Stomach smooth muscle (tissue), 2 donors: ENCODE results near the gene CIBAR2.

Source experiments
- H3K27ac ChIP-seq: one replicate; pipeline ENCODE4 v1.7.0; 2013; ENCODE audit warnings: mild to moderate bottlenecking, low read length, inconsistent platforms
- H3K27me3 ChIP-seq, 2 donors: one replicate each; pipeline ENCODE4 v1.7.0; 2013; ENCODE audit warnings: low read length in 2 of 2; ENCODE audit not compliant: insufficient read depth in 2 of 2, control insufficient read depth in 1 of 2
- H3K36me3 ChIP-seq, 2 donors: one replicate each; pipeline ENCODE4 v1.7.0; 2013; ENCODE audit warnings: low read length in 2 of 2; ENCODE audit not compliant: control insufficient read depth in 2 of 2, insufficient read depth in 2 of 2
- H3K4me1 ChIP-seq: one replicate; pipeline ENCODE4 v1.7.0; 2013; ENCODE audit warnings: low read length; ENCODE audit not compliant: control insufficient read depth, insufficient read depth
- H3K4me3 ChIP-seq, 2 donors: one replicate each; pipeline ENCODE4 v1.7.0; 2013; ENCODE audit warnings: low read length in 2 of 2
- H3K9ac ChIP-seq, 2 donors: one replicate each; pipeline ENCODE4 v1.7.0; 2013; ENCODE audit warnings: low read length in 2 of 2, mild to moderate bottlenecking in 1 of 2
- H3K9me3 ChIP-seq, 2 donors: one replicate each; pipeline ENCODE4 v1.7.0; 2013; ENCODE audit warnings: low read length in 2 of 2; ENCODE audit not compliant: control insufficient read depth in 2 of 2
- donor health status: healthy.
- donor health status: Pancreatic carcinoma.

CIBAR2 gene

DNA sequence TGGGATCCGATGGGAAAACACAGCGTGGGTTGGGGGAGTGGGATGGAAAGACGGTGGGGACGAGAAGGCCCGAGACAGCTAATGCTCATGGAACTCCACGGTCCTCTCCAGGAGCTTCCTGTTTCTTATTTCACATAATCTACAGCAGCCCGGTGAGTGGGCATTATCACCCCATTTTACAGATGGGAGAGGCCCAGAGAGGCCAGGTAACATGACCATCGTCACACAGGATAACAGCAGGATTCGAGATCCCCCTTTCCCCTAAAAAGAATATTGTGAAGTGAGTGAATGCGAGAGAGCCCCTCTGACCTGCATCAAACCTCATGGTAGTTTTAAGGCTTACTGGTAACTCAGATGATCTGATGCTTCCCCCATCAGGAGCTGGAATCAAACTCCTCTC lies 12.0 kb downstream of the CIBAR2 start:
- H3K9ac ChIP-seq: no peak overlapping the region
- H3K4me1 ChIP-seq: no peaks in the 10 kb centered on the region
- no peaks in the 10 kb centered on the region for H3K36me3 ChIP-seq
- H3K27me3 ChIP-seq: peaks cover 7 to 11% of the 10 kb centered on the region in 2 donors
- no peak overlapping the region for H3K4me3 ChIP-seq
- no peaks in the 10 kb centered on the region for H3K9me3 ChIP-seq
- H3K27ac ChIP-seq: no peak overlapping the region

DNA sequence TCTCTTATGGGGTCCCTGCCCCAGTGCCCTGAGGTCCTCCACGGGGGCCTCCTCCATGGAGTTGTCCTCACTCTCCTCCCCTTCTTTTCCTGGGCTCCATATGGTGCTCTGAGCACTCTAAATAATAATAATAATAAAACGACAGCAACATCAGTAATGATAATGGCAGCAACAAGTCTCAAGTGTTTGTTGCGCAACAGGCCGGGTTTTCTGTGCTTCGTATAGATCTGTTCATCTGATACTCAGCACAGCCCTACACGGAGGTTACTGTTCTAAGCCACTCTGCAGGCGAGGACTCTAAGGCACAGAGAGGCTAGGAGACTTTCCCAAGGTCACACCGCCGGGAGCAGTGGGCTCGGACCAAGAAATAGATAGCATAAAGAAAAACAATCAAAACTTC lies 13.7 kb downstream of the CIBAR2 start:
- no peak overlapping the region for H3K9ac ChIP-seq
- no peak overlapping the region for H3K27ac ChIP-seq
- H3K9me3 ChIP-seq: no peaks in the 10 kb centered on the region
- H3K27me3 ChIP-seq: peaks cover 10 to 14% of the 10 kb centered on the region in 2 donors
- no peak overlapping the region for H3K4me3 ChIP-seq
- H3K36me3 ChIP-seq: no peaks in the 10 kb centered on the region
- H3K4me1 ChIP-seq: no peaks in the 10 kb centered on the region

DNA sequence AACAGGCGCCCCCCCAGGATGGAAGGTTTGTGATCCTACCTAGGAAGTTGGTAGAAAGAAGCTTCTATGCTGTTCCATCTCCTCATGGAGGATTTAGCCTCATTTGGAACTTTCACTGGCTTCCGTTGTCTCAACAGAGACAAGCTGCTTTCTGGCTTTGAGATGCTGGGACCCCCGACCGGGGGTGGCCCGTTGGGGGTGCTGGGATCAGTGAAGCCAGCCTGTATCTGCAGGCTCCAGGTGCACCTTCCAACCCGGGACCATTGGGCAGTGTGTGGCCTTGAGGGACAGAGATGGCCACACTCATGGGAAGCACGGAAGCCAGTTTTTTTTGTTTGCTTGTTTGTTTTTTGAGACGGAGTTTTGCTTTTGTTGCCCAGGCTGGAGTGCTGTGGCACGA lies 15.4 kb downstream of the CIBAR2 start:
- Histone ChIP-seq H3K27me3 (peaks cover 10 to 14% of the 10 kb centered on the region in 2 donors), H3K27ac (no peak overlapping the region), H3K9me3 (no peaks in the 10 kb centered on the region), H3K4me3 (no peak overlapping the region), H3K9ac (no peak overlapping the region), H3K36me3 (no peaks in the 10 kb centered on the region), H3K4me1 (no peaks in the 10 kb centered on the region)

DNA sequence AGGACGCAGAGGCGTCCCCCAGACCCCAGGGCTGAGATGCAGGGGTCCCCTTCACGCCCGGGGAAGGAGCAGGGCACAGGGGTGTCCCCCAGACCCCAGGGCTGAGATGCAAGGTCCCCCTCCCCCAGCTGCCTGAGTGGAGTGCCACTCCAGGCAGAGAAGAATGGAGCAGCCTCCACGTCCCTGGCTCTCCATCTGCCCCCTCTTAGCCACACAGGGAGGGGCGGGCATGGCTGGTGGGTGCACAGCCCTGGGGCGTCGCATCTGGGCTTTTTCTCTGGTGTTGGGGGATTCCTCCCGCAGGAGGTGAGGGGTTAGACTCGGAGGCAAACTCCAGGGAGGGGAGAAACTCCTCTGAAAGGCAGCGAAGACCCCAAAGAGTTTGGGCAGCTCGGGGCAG lies 17.5 kb downstream of the CIBAR2 start:
- H3K36me3 ChIP-seq: no peaks in the 10 kb centered on the region
- H3K27me3 ChIP-seq: peaks cover 10 to 14% of the 10 kb centered on the region in 2 donors
- H3K9me3 ChIP-seq: no peaks in the 10 kb centered on the region
- peaks cover 8% of the 10 kb centered on the region for H3K4me1 ChIP-seq
- no peak overlapping the region for H3K4me3 ChIP-seq
- H3K27ac ChIP-seq: no peak overlapping the region
- H3K9ac ChIP-seq: no peak overlapping the region

DNA sequence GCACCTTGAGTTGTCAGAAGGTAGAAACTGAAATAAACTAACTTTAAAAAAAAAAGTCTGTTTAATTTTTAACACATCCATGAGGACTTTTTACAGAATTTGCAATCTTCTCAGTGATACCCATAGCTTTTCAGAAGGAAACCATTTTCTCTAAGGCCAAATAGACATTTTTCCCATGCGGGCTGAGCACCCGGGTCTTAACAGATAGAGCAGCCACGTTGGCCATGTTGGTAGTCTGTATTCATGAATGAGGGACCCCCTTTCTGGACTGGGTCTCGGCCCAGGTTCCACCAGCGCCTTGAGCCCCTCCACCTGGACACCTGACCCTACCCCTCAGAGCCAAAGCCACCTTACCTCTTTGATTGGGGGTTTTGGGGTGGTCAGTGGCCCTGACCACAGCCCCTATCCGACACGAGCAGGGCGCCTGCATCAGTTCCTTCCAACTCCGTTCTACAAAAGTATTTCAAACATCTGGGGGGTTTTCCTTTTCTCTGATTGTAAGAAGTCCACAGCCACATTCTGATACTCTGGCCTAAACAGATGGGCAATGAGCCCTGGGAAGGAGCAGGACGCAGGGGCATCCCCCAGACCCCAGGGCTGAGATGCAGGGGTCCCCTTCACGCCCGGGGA lies 18.0 kb downstream of the CIBAR2 start:
- Histone ChIP-seq H3K4me1 (peaks cover 12% of the 10 kb centered on the region), H3K27ac (no peak overlapping the region), H3K9me3 (no peaks in the 10 kb centered on the region), H3K27me3 (peaks cover 10 to 14% of the 10 kb centered on the region in 2 donors), H3K9ac (no peak overlapping the region), H3K4me3 (no peak overlapping the region), H3K36me3 (peaks cover 0 to 5% of the 10 kb centered on the region in 2 donors)

DNA sequence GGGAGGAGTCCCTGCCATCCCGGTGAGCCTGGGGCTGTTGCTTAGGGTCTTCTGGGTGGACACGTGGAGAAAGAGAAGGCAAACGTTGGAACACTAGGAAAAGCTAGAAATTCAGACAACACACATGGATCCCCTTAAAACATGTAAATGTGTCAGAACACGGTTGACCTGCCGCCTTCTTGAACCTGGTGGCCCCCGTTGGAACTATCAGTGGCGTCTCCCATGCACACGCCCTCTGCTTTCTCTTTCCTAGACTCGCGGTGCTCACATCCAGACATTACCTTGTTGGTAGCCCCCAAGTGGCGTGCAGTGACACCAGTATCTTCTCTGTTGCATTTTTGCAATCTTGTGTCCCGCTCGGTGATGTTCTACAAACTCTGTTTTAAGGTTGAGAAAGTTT lies 18.6 kb downstream of the CIBAR2 start:
- Histone ChIP-seq H3K27me3 (peaks cover 10 to 14% of the 10 kb centered on the region in 2 donors), H3K4me1 (peaks cover 15% of the 10 kb centered on the region), H3K4me3 (no peak overlapping the region), H3K36me3 (peaks cover 0 to 5% of the 10 kb centered on the region in 2 donors), H3K9ac (no peak overlapping the region), H3K27ac (no peak overlapping the region), H3K9me3 (no peaks in the 10 kb centered on the region)

DNA sequence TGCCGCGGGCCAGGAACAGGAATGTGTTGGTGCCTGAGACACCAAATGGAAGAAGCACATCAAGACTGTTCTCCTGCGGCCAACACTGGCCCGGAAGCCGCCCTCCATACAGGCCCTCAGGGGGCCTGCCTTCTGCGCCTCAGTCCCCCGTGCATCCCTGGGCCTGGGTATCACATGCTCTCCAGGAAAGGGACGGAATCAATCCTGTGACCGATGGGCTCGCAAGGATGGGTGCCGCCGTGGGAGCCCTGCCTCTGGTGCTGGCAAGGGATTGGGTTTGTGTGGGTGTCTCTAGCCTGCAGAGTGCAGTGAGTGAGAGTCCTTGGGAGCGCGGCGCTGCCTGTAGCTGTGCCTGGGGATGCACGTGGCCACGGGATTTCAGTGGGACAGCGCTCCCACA lies 19.4 kb downstream of the CIBAR2 start:
- H3K4me1 ChIP-seq: peaks cover 15% of the 10 kb centered on the region
- no peaks in the 10 kb centered on the region for H3K9me3 ChIP-seq
- no peak overlapping the region for H3K9ac ChIP-seq
- H3K4me3 ChIP-seq: no peak overlapping the region
- H3K27ac ChIP-seq: no peak overlapping the region
- peaks cover 10% of the 10 kb centered on the region in 2 donors for H3K27me3 ChIP-seq
- peaks cover 6 to 8% of the 10 kb centered on the region in 2 donors for H3K36me3 ChIP-seq

DNA sequence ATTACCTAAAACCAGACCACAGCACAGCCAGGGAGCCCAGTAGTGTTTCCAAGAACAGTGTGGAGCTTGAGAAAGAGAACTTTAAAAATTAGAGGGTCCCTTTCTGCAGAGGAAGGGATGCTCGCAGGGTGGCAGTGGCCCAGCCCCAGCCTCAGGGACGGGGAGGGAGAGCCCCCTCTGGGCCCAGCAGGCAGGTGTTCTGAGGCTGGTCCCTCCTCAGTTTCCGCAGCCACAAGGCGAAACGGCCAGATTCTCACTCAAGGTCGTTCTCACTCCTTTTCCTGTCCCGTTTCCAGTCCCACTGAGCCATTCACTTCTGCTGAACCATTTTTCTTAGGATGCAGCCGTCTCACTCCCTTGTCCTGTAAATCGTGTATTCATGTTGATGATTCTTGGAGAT lies 20.0 kb downstream of the CIBAR2 start:
- Histone ChIP-seq H3K4me1 (peaks cover 15% of the 10 kb centered on the region), H3K4me3 (no peak overlapping the region), H3K9ac (no peak overlapping the region), H3K36me3 (peaks cover 6 to 8% of the 10 kb centered on the region in 2 donors), H3K27me3 (peaks cover 10% of the 10 kb centered on the region in 2 donors), H3K27ac (no peak overlapping the region), H3K9me3 (no peaks in the 10 kb centered on the region)

DNA sequence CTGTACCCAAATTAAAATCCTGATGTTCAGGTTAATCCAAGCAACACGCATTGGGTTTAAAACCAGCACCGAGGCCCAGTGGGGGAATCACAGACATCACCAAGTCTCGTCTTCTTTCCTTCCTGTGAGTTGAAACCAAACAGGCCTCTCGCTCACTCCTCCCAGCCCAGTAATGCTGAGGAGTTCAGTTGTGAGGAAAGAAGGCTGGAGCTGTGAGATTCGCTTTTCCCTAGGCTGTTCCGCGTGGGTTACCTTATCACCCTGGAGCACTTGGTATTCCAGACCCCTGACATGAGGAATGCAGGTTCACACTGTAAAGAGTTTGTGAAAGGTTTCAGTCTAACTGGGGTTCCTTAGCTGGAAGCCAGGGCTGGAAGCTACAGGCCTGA lies 20.8 kb downstream of the CIBAR2 start:
- H3K4me1 ChIP-seq: peaks cover 15% of the 10 kb centered on the region
- H3K36me3 ChIP-seq: peaks cover 6 to 8% of the 10 kb centered on the region in 2 donors
- H3K9ac ChIP-seq: no peak overlapping the region
- no peak overlapping the region for H3K27ac ChIP-seq
- H3K4me3 ChIP-seq: no peak overlapping the region
- peaks cover 8 to 10% of the 10 kb centered on the region in 2 donors for H3K27me3 ChIP-seq
- no peaks in the 10 kb centered on the region for H3K9me3 ChIP-seq

DNA sequence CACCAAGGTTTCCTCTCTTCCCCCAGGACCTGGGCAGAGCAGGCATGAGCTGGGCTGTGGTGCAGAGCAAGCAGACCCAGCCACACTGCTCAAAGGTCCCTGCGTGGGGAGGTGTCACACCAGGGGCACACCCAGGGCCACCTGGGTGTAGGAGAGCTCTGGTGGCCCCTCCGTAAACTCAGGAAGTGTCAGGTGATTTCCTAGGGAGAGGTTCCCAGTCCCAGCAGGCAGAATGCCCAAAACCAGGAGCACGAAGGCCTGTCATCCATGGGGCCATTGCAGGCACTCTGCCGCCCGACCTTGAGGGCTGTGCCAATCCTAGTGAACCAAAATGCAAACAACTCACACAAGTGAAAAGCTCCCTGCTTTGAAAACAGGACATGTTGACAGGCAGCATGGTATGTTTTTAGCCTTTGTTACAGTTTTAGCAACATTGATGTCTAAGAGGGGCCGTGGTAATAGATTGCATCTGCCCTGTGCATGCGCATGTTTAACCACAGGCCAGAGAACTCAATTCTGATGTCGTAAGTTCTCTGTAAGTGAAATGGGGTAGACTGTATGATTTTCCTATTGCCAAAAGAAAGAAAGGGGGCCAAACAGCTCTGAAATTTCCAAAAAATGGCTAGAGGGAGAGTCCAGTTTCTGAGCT lies 21.3 kb downstream of the CIBAR2 start:
- Histone ChIP-seq H3K9me3 (no peaks in the 10 kb centered on the region), H3K4me1 (peaks cover 15% of the 10 kb centered on the region), H3K27me3 (peaks cover 5 to 7% of the 10 kb centered on the region in 2 donors), H3K36me3 (peaks cover 6 to 8% of the 10 kb centered on the region in 2 donors), H3K9ac (no peak overlapping the region), H3K27ac (no peak overlapping the region), H3K4me3 (no peak overlapping the region)

DNA sequence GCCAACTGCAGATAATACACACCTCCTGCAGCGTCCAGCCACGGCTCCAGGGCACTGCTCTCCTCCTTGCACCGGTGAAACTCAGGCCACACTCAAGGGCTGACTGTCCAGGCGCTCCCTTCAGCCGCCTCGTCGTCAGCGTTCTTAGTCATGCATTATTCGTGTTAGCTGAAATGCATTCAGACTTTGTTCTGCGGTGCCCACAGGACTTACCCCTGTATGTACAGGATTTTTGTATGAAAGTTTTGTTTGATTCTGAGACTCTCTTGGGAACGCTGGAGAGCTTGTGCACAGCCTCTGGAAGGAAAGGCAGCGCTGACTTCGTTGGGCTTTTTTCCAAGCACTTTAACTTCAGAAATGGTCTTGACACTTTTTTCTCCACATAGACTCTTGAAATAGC lies 22.1 kb downstream of the CIBAR2 start:
- no peak overlapping the region for H3K27ac ChIP-seq
- H3K4me3 ChIP-seq: no peak overlapping the region
- H3K27me3 ChIP-seq: peaks cover 2 to 3% of the 10 kb centered on the region in 2 donors
- H3K36me3 ChIP-seq: peaks cover 6 to 10% of the 10 kb centered on the region in 2 donors
- H3K9me3 ChIP-seq: no peaks in the 10 kb centered on the region
- no peak overlapping the region for H3K9ac ChIP-seq
- peaks cover 15% of the 10 kb centered on the region for H3K4me1 ChIP-seq
